Chondrocyte (in vitro differentiated cells): ENCODE measurements around the gene TMTC1. TPM values are rescaled to one million over a fixed set of nuclear protein-coding genes. Genes with fewer than 3 reads are reported as not detected.

Experiments used
- DNase-seq: peaks from one replicate; pipeline ENCODE4 v3.0.0; 2021; ENCODE audit warnings: mixed read lengths, low spot score
- H3K27ac Mint-ChIP-seq: one replicate; pipeline ENCODE4 v1.8.0; 2021; ENCODE audit warnings: mild to moderate bottlenecking, moderate library complexity, mixed read lengths; ENCODE audit not compliant: unreplicated experiment
- H3K27me3 Mint-ChIP-seq: 2 replicates; pipeline ENCODE4 v1.8.0; 2021; ENCODE audit warnings: low read depth, mixed read lengths
- H3K36me3 Mint-ChIP-seq: 2 replicates; pipeline ENCODE4 v1.8.0; 2021; ENCODE audit warnings: low read depth, mixed read lengths
- H3K4me1 Mint-ChIP-seq: 2 replicates; pipeline ENCODE4 v1.8.0; 2021; ENCODE audit warnings: low read depth, mild to moderate bottlenecking, mixed read lengths
- H3K4me3 Mint-ChIP-seq: one replicate; pipeline ENCODE4 v1.8.0; 2021; ENCODE audit warnings: mild to moderate bottlenecking, moderate library complexity, mixed read lengths; ENCODE audit not compliant: unreplicated experiment
- H3K9me3 Mint-ChIP-seq: 2 replicates; pipeline ENCODE4 v1.8.0; 2021; ENCODE audit warnings: low read depth, mixed read lengths
- CTCF ChIP-seq: fragments of 200-600 bp; sonication (generic); IDR thresholded peaks from 2 replicates; pipeline ENCODE4 v1.5.0; 2021; ENCODE audit warnings: antibody characterized with exemption, mild to moderate bottlenecking, moderate library complexity
- total RNA-seq: library from RNA; stranded (reverse); gene quantifications from 3 replicates; pipeline ENCODE4 v1.2.1, GENCODE V29; 2021

TMTC1 gene
- total RNA-seq, 1 donor from 2014 or later, result 25.2 TPM

DNA sequence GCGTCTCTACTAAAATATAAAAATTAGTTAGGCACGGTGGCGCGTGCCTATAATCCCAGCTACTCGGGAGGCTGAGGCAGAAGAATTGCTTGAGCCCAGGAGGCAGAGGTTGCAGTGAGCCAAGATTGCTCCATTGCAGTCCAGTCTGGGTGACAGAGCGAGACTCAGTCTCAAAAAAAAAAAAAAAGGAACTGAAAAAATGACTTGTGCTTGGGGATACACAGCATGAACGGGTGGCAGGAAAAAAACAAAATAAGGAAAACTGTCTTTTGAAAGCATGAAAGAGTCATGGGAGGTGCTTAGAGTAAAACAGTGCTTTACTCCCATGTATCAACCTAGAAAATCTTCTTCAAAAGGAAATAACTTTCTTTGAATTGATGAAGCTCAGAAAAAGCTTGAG, 80.8 kb downstream of the TMTC1 start:
- no peak for TF ChIP-seq CTCF
- peaks cover 33% of the 10 kb centered on the region for H3K4me1 Mint-ChIP-seq
- DNase-seq, result no peak
- H3K36me3 Mint-ChIP-seq, result peaks cover 5% of the 10 kb centered on the region
- no peak overlapping the region for H3K4me3 Mint-ChIP-seq
- no peaks in the 10 kb centered on the region for H3K9me3 Mint-ChIP-seq
- H3K27me3 Mint-ChIP-seq, result no peaks in the 10 kb centered on the region
- no peak overlapping the region for H3K27ac Mint-ChIP-seq

GRCh38 chr12:29702222-29702621, 81.5 kb downstream of the TMTC1 start:
- H3K4me1 Mint-ChIP-seq, result peaks cover 33% of the 10 kb centered on the region
- no peaks in the 10 kb centered on the region for H3K9me3 Mint-ChIP-seq
- no peak for TF ChIP-seq CTCF
- no peaks in the 10 kb centered on the region for H3K36me3 Mint-ChIP-seq
- no peak overlapping the region for H3K4me3 Mint-ChIP-seq
- DNase-seq, result no peak
- no peak overlapping the region for H3K27ac Mint-ChIP-seq
- no peaks in the 10 kb centered on the region for H3K27me3 Mint-ChIP-seq

- H3K27ac Mint-ChIP-seq, result peak overlapping the region; percentile 58
- no peaks in the 10 kb centered on the region for H3K27me3 Mint-ChIP-seq
- H3K36me3 Mint-ChIP-seq, result no peaks in the 10 kb centered on the region
- no peak overlapping the region for H3K4me3 Mint-ChIP-seq
- TF ChIP-seq CTCF, result no peak
- H3K9me3 Mint-ChIP-seq, result no peaks in the 10 kb centered on the region
- peaks cover 25% of the 10 kb centered on the region for H3K4me1 Mint-ChIP-seq
- DNase-seq, result no peak
Measured at GRCh38 chr12:29700761-29701481, 82.8 kb downstream of the TMTC1 start.

GRCh38 chr12:29698756-29699155, 85.0 kb downstream of the TMTC1 start:
- Mint-ChIP-seq H3K27ac (no peak overlapping the region), H3K4me3 (no peak overlapping the region), H3K9me3 (no peaks in the 10 kb centered on the region), H3K4me1 (peaks cover 20% of the 10 kb centered on the region), H3K36me3 (no peaks in the 10 kb centered on the region), H3K27me3 (no peaks in the 10 kb centered on the region)
- DNase-seq, result no peak
- TF ChIP-seq CTCF, result no peak

DNA sequence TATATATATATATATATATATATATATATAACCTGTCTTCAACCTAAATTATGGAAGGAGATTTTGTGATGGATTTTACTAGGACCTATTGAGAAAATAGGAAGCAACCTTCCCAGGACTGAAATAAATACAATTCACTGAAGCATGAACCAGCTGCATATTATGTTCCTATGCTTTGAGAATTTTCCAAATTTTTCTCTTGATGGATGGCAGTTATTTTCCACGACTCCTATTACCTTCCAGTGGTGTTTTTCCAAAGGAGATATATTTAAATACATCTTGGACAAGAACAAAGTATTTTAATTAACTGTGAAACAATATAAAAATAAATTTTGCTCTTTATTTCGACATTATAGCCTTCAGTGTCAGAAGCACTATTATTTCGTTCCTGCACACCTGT, 87.9 kb downstream of the TMTC1 start:
- Mint-ChIP-seq H3K36me3 (peaks cover 5% of the 10 kb centered on the region), H3K4me1 (peaks cover 12% of the 10 kb centered on the region), H3K9me3 (no peaks in the 10 kb centered on the region), H3K27me3 (no peaks in the 10 kb centered on the region), H3K4me3 (no peak overlapping the region), H3K27ac (no peak overlapping the region)
- no peak for DNase-seq
- no peak for TF ChIP-seq CTCF
